Prostate gland (tissue), 2 donors: ENCODE data around the gene WDR88.

Experiments used
- CTCF ChIP-seq, 4 experiments: fragments of 200-600 bp in 2 of 4; fragments of 450-650 bp in 2 of 4; sonication (generic) in 2 of 4; IDR thresholded peaks; 1 replicate in 3 of 4; 2 replicates in 1 of 4; pipeline ENCODE4 v1.5.1; 2016 to 2019; ENCODE audit warnings: antibody characterized with exemption in 4 of 4, mild to moderate bottlenecking in 2 of 4, moderate library complexity in 2 of 4
- POLR2A ChIP-seq: fragments of 450-650 bp; IDR thresholded peaks from one replicate; pipeline ENCODE4 v1.6.1; 2016; ENCODE audit warnings: antibody characterized with exemption, mild to moderate bottlenecking

- TF ChIP-seq POLR2A (no peak), CTCF (IDR thresholded peaks at IDR 0.05) (no peak)
Measured at GRCh38 chr19:33159893-33160292, 28.0 kb downstream of the WDR88 start.
